Trophoblast cell (in vitro differentiated cells and primary cell): ENCODE data around the gene MRPS27.

ENCODE experiments used
- DNase-seq, 2 donors: peaks; one replicate each; pipeline ENCODE4 v3.0.0-alpha.2; 2016
- H2AFZ ChIP-seq: 2 replicates; pipeline ENCODE4 v1.6.1; 2013; ENCODE audit warnings: low read length, moderate library complexity, mild to moderate bottlenecking; ENCODE audit not compliant: insufficient read depth, poor library complexity
- H2AK5ac ChIP-seq: 2 replicates; pipeline ENCODE4 v1.6.1; 2013; ENCODE audit warnings: mild to moderate bottlenecking, low read length
- H2BK120ac ChIP-seq: 2 replicates; pipeline ENCODE4 v1.6.1; 2013; ENCODE audit warnings: low read length, mild to moderate bottlenecking, moderate library complexity; ENCODE audit not compliant: insufficient read depth, poor library complexity
- H2BK12ac ChIP-seq: 2 replicates; pipeline ENCODE4 v1.6.1; 2013; ENCODE audit warnings: mild to moderate bottlenecking, low read length, moderate library complexity
- H2BK5ac ChIP-seq: 2 replicates; pipeline ENCODE4 v1.6.1; 2013; ENCODE audit warnings: low read length, low read depth, moderate library complexity, mild to moderate bottlenecking; ENCODE audit not compliant: poor library complexity
- H3K14ac ChIP-seq: 2 replicates; pipeline ENCODE4 v1.6.1; 2013; ENCODE audit warnings: mild to moderate bottlenecking, low read length
- H3K18ac ChIP-seq: 2 replicates; pipeline ENCODE4 v1.6.1; 2013; ENCODE audit warnings: mild to moderate bottlenecking, low read length
- H3K23ac ChIP-seq: 2 replicates; pipeline ENCODE4 v1.6.1; 2013; ENCODE audit warnings: low read length
- H3K27ac ChIP-seq: 2 replicates; pipeline ENCODE4 v1.5.1; 2013; ENCODE audit warnings: low read depth, mild to moderate bottlenecking, inconsistent platforms, low read length, moderate library complexity
- H3K27me3 ChIP-seq: 2 replicates; pipeline ENCODE4 v1.6.1; 2013; ENCODE audit warnings: inconsistent platforms, mild to moderate bottlenecking, low read length, moderate library complexity; ENCODE audit not compliant: insufficient read depth
- H3K36me3 ChIP-seq, 2 experiments: 1 replicate in 1 of 2; 2 replicates in 1 of 2; pipeline ENCODE4 v1.6.1; 2013; ENCODE audit warnings: low read length in 2 of 2, mild to moderate bottlenecking in 2 of 2, moderate library complexity in 1 of 2; ENCODE audit not compliant: insufficient read depth in 2 of 2, control insufficient read depth in 1 of 2
- H3K4ac ChIP-seq: 2 replicates; pipeline ENCODE4 v1.6.1; 2013; ENCODE audit warnings: low read depth, mild to moderate bottlenecking, low read length, moderate library complexity
- H3K4me1 ChIP-seq, 2 experiments: 1 replicate in 1 of 2; 2 replicates in 1 of 2; pipeline ENCODE4 v1.6.1; 2013; ENCODE audit warnings: low read length in 2 of 2, mild to moderate bottlenecking in 2 of 2, moderate library complexity in 1 of 2; ENCODE audit not compliant: insufficient read depth in 2 of 2, control insufficient read depth in 1 of 2
- H3K4me2 ChIP-seq: 2 replicates; pipeline ENCODE4 v1.6.1; 2013; ENCODE audit warnings: inconsistent platforms, mild to moderate bottlenecking, low read length, moderate library complexity
- H3K4me3 ChIP-seq: 2 replicates; pipeline ENCODE4 v1.5.1; 2013; ENCODE audit warnings: mild to moderate bottlenecking, low read depth, low read length, inconsistent platforms
- H3K79me1 ChIP-seq: one replicate; pipeline ENCODE4 v1.6.1; 2013; ENCODE audit warnings: low read length
- H3K79me2 ChIP-seq: 2 replicates; pipeline ENCODE4 v1.6.1; 2013; ENCODE audit warnings: low read length, mild to moderate bottlenecking; ENCODE audit not compliant: control insufficient read depth, insufficient read depth, poor library complexity
- H3K9ac ChIP-seq: 2 replicates; pipeline ENCODE4 v1.6.1; 2013; ENCODE audit warnings: mild to moderate bottlenecking, low read length
- H3K9me3 ChIP-seq: 2 replicates; pipeline ENCODE4 v1.6.1; 2013; ENCODE audit warnings: low read depth, mild to moderate bottlenecking, control low read depth, inconsistent platforms, low read length; ENCODE audit not compliant: insufficient read depth
- H4K12ac ChIP-seq: 2 replicates; pipeline ENCODE4 v1.6.1; 2013; ENCODE audit warnings: low read depth, mild to moderate bottlenecking, low read length, moderate library complexity
- H4K8ac ChIP-seq: 2 replicates; pipeline ENCODE4 v1.6.1; 2013; ENCODE audit warnings: low read depth, mild to moderate bottlenecking, low read length, moderate library complexity
- H4K91ac ChIP-seq: one replicate; pipeline ENCODE4 v1.6.1; 2013; ENCODE audit warnings: low read depth, mild to moderate bottlenecking, low read length, moderate library complexity
- WGBS: extraction: QIAGEN DNeasy Blood & Tissue Kit; methylation state at CpG from one replicate; pipeline ENCODE4 v1.1.7; 2013; ENCODE audit warnings: missing lambda C conversion rate; ENCODE audit not compliant: insufficient read length, insufficient coverage; ENCODE audit errors: extremely low coverage; 5-methylcytosine and 5-hydroxymethylcytosine counted together

Gene MRPS27

GRCh38 chr5:72255670-72256069, 64.4 kb downstream of the MRPS27 start:
- Histone ChIP-seq H2AFZ (no peak overlapping the region), H3K9ac (no peak overlapping the region), H4K8ac (no peak overlapping the region), H3K4me3 (no peak overlapping the region), H4K12ac (no peak overlapping the region), H4K91ac (no peak overlapping the region), H2BK120ac (no peak overlapping the region), H3K27ac (no peak overlapping the region), H3K36me3 (peaks cover 2% of the 10 kb centered on the region in 2 experiments), H2BK12ac (no peak overlapping the region), H3K14ac (no peak overlapping the region), H3K4me2 (no peak overlapping the region), H3K23ac (no peak overlapping the region), H3K27me3 (no peaks in the 10 kb centered on the region), H3K18ac (no peak overlapping the region), H3K79me2 (no peaks in the 10 kb centered on the region), H2BK5ac (no peak overlapping the region), H3K9me3 (no peaks in the 10 kb centered on the region), H3K4ac (no peak overlapping the region), H2AK5ac (no peak overlapping the region), H3K4me1 (no peaks in the 10 kb centered on the region), H3K79me1 (no peaks in the 10 kb centered on the region)
- WGBS = no CpG with 5 or more reads among the region's 2 CpGs
- no peak for DNase-seq

GRCh38 chr5:72255237-72255636, 64.8 kb downstream of the MRPS27 start:
- Histone ChIP-seq H3K23ac (no peak overlapping the region), H2BK5ac (no peak overlapping the region), H3K4me3 (no peak overlapping the region), H3K79me2 (no peaks in the 10 kb centered on the region), H2AFZ (no peak overlapping the region), H3K9ac (no peak overlapping the region), H3K18ac (no peak overlapping the region), H3K27me3 (no peaks in the 10 kb centered on the region), H3K9me3 (no peaks in the 10 kb centered on the region), H4K91ac (no peak overlapping the region), H2AK5ac (no peak overlapping the region), H3K79me1 (no peaks in the 10 kb centered on the region), H4K12ac (no peak overlapping the region), H3K36me3 (peaks cover 2% of the 10 kb centered on the region in 2 experiments), H3K14ac (no peak overlapping the region), H3K27ac (no peak overlapping the region), H2BK120ac (no peak overlapping the region), H3K4me2 (no peak overlapping the region), H4K8ac (no peak overlapping the region), H3K4me1 (no peaks in the 10 kb centered on the region), H3K4ac (no peak overlapping the region), H2BK12ac (no peak overlapping the region)
- DNase-seq = no peak
- no CpG with 5 or more reads among the region's 3 CpGs for WGBS

- H3K9ac ChIP-seq = no peak overlapping the region
- H3K4me3 ChIP-seq = no peak overlapping the region
- H3K14ac ChIP-seq = no peak overlapping the region
- no peak overlapping the region for H3K18ac ChIP-seq
- no CpG with 5 or more reads among the region's 5 CpGs for WGBS
- H2AFZ ChIP-seq = no peak overlapping the region
- no peak overlapping the region for H2BK5ac ChIP-seq
- no peaks in the 10 kb centered on the region for H3K9me3 ChIP-seq
- no peak overlapping the region for H4K12ac ChIP-seq
- no peaks in the 10 kb centered on the region for H3K27me3 ChIP-seq
- no peak overlapping the region for H3K4ac ChIP-seq
- no peak overlapping the region for H2BK120ac ChIP-seq
- no peak overlapping the region for H2BK12ac ChIP-seq
- no peak overlapping the region for H2AK5ac ChIP-seq
- no peak overlapping the region for H4K8ac ChIP-seq
- no peaks in the 10 kb centered on the region for H3K79me2 ChIP-seq
- H3K4me2 ChIP-seq = no peak overlapping the region
- H4K91ac ChIP-seq = no peak overlapping the region
- no peaks in the 10 kb centered on the region for H3K4me1 ChIP-seq
- H3K27ac ChIP-seq = no peak overlapping the region
- no peaks in the 10 kb centered on the region for H3K79me1 ChIP-seq
- H3K36me3 ChIP-seq = peaks cover 0 to 2% of the 10 kb centered on the region in 2 experiments
- H3K23ac ChIP-seq = no peak overlapping the region
- no peak for DNase-seq
These were observed 67.4 kb downstream of the MRPS27 start for GRCh38 chr5:72252574-72253155.

- Histone ChIP-seq H2BK120ac (no peak overlapping the region), H3K4me1 (no peaks in the 10 kb centered on the region), H2BK12ac (no peak overlapping the region), H3K14ac (no peak overlapping the region), H3K79me2 (no peaks in the 10 kb centered on the region), H4K91ac (no peak overlapping the region), H2AFZ (no peak overlapping the region), H2BK5ac (no peak overlapping the region), H3K9me3 (no peaks in the 10 kb centered on the region), H2AK5ac (no peak overlapping the region), H3K36me3 (peaks cover 0 to 2% of the 10 kb centered on the region in 2 experiments), H3K4me2 (no peak overlapping the region), H3K9ac (no peak overlapping the region), H3K4me3 (no peak overlapping the region), H3K4ac (no peak overlapping the region), H3K27ac (no peak overlapping the region), H3K27me3 (no peaks in the 10 kb centered on the region), H3K23ac (no peak overlapping the region), H3K18ac (no peak overlapping the region), H3K79me1 (no peaks in the 10 kb centered on the region), H4K12ac (no peak overlapping the region), H4K8ac (no peak overlapping the region)
- no peak for DNase-seq
These were observed 68.0 kb downstream of the MRPS27 start for GRCh38 chr5:72252008-72252407.
